Astrocyte of the spinal cord (primary cell): ENCODE data around the gene HSD11B1L.
A peak's percentile ranks its signal among the peaks of the same experiment; 100 is the strongest.

ENCODE experiments used
- DNase-seq: peaks from one replicate; pipeline ENCODE4 v3.0.0; 2011; ENCODE audit warnings: low read depth, low spot score
- H3K4me3 ChIP-seq: 2 replicates; pipeline ENCODE4 v1.5.1; 2011; ENCODE audit warnings: low read depth, mild to moderate bottlenecking, low read length, moderate library complexity
- CTCF ChIP-seq: IDR thresholded peaks from 2 replicates; pipeline ENCODE4 v1.5.1; 2012; ENCODE audit warnings: low read depth, mild to moderate bottlenecking, low read length, inconsistent platforms
- in situ Hi-C: cut with HindIII; loops from 2 replicates; pipeline ENCODE4 v1.10.0; 2017; ENCODE audit warnings: low sequenced_read_pairs

The HSD11B1L gene

DNA sequence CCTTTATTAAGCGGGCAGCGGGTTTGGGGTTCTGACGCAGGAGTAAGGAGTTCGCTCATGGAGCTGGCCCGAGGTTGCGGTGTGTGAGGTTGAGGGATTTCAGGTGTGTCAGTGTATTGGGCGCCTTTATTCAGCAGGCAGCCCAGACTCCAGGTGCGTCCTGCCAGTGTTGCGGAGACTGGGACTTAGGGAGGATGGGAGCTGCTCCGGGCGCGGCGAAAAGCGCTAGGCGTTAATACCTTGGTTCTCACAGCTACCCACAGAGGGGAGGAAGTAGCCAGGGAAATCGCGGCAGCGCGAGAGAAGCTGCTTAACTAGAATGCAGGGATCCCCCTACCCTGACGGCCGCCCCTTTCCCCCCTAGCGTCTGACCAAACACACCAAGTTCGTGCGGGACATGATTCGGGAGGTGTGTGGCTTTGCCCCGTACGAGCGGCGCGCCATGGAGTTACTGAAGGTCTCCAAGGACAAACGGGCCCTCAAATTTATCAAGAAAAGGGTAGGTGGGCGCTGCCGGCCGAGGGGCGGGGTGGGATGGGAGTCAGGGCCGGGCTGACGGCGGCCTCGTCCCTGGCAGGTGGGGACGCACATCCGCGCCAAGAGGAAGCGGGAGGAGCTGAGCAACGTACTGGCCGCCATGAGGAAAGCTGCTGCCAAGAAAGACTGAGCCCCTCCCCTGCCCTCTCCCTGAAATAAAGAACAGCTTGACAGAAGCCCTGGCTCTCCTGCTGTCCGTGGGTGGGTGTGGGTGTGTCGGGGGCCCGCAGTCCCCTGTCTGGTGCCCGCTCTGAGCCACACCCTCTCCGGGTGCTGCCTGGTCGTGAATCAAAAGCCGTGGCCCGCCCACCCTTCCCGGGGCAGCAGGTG lies 10.4 kb downstream of the HSD11B1L start:
- peak overlapping the region; percentile 99 for H3K4me3 ChIP-seq
- TF ChIP-seq CTCF, result no peak
- in situ Hi-C loops, result no loop called here
- peak; percentile 41 for DNase-seq

DNA sequence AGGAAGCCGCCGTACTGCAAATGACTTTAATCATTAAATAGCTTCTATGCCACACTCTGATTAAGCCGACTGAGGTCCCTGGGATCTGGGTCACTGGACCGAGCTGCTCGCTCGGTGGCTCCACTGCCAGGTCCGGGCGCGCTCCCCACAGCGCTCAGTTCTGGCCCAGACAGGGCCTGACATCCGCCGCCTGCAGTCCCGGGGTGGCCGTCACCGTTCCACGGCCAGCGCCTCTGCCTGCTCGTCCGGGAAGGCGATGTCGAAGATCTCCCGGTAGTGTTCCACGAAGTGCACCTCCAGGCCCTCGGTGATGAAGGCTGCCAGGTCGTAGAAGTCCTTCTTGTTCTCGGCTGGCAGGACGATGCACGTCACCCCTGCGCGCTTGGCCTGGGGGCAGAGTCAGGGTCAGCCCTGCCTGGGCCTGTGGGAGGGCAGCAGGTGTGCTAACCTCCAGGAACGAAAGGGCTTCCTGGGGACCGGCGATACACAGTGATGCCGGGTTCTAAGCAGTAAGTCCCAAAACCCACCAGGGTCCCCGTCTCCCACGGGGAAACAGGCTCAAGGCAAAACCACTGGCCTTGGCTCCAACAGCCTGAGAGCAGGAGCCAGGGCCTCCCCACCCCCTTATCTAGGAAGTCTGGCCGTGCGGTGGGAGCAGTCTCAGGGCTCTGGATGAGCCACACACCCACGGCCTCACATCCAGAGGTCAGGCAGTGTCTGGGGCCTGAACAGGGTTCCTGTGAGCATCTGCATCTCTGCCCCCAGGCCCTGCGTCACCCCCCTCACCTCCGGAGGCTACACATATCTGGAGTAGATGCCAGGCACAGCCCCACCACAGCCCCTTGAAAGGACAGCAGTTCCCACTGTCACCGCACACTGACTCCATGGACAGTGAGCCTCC lies 11.2 kb downstream of the HSD11B1L start:
- H3K4me3 ChIP-seq, result peak overlapping the region; percentile 99
- in situ Hi-C loops, result no loop called here
- TF ChIP-seq CTCF, result no peak
- DNase-seq, result no peak

DNA sequence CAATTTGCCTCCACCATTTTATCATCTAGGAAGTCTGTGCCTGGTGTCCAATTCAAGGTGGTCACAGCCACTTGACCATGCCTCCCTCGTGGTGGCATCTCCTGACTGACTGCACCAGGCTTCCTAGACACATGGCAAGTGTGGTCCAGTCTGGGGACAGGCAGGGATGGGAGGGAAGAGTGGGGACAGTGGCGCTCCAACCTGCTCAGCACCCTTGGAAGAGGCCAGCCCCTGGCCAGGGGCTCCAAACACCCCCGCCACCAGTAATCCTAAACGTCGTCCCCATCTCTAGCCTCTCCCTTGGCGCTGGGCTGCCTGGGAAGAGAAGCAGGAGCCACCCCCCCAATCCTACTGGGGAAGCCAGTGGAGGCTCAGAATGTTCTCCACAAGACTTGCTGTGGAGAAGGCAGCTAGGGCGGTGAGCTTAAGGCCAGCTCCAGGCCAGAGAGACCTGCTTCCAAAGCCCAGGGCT lies 11.9 kb downstream of the HSD11B1L start:
- in situ Hi-C loops, result no loop called here
- H3K4me3 ChIP-seq, result no peak overlapping the region
- no peak for TF ChIP-seq CTCF
- DNase-seq, result no peak

DNA sequence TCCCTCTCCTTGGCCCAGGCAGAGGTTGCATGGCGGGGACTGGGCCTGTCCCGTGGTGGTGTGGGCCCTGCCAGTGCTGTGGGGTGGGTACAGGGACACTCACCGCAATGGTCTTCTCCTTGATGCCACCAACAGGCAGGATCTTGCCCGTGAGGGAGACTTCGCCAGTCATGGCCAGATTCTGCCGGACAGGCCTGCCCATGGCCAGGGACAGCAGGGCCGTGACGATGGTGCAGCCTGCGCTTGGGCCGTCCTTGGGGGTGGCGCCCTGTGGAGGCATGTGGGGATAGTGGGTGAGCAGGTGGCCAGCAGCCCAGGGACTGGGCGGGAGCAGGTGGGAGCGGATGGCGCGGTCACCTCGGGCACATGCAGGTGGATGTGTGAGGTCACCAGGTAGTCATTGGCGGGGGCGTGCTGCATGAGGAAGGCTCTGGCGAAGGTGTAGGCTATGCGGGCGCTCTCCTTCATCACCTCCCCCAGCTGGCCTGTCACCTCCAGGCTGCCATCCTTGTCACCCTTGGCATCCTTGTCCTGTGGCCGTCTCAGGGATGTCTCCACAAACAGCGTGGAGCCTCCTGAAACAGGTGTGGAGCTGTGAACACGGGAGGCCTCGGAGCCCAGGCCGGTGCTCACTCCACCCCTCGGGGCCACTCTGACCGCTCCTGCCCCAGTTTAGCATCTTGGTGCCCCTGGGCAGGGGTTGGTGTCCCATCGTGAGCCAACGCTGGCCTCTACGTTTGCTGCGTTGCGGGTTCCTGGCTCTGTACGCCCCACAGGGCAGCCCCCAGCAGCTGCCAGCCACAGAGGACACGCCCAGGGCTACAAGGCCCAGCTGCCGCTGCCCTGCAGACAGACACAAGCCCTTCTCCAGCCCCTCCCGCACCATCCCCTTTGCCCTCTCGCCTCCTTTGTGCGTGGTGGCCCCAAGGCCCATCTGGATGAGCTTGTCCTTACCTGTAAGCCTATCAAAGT lies 12.7 kb downstream of the HSD11B1L start:
- H3K4me3 ChIP-seq, result no peak overlapping the region
- no peak for TF ChIP-seq CTCF
- in situ Hi-C loops, result no loop called here
- no peak for DNase-seq

GRCh38 chr19:5694167-5694955 lies 13.5 kb downstream of the HSD11B1L start:
- no peak overlapping the region for H3K4me3 ChIP-seq
- no peak for DNase-seq
- TF ChIP-seq CTCF, result no peak
- in situ Hi-C loops, result no loop called here
